Fibroblast of villous mesenchyme (primary cell): ENCODE measurements around the gene MAST4. TPM values are rescaled to one million over a fixed set of nuclear protein-coding genes. Genes with fewer than 3 reads are reported as not detected.

Source experiments
- DNase-seq: peaks from one replicate; pipeline ENCODE4 v3.0.0-alpha.2; 2010; ENCODE audit warnings: low read depth
- H3K4me3 ChIP-seq: 2 replicates; pipeline ENCODE4 v1.5.1; 2011; ENCODE audit warnings: low read depth, mild to moderate bottlenecking, low read length
- CTCF ChIP-seq: IDR thresholded peaks from 2 replicates; pipeline ENCODE4 v1.5.1; 2012; ENCODE audit warnings: low read depth, mild to moderate bottlenecking, low read length; ENCODE audit not compliant: insufficient read depth
- total RNA-seq: library from RNA; depleted of rRNA; stranded (reverse); fragments of >200 nt; gene quantifications from 2 replicates; pipeline ENCODE4 v1.2.3, GENCODE V29; 2012

Gene MAST4
- total RNA-seq, 1 donor = 8.2 TPM

- no peak for TF ChIP-seq CTCF
- DNase-seq = no peak
Measured at GRCh38 chr5:67004730-67005350, 408.6 kb downstream of the MAST4 start.

DNA sequence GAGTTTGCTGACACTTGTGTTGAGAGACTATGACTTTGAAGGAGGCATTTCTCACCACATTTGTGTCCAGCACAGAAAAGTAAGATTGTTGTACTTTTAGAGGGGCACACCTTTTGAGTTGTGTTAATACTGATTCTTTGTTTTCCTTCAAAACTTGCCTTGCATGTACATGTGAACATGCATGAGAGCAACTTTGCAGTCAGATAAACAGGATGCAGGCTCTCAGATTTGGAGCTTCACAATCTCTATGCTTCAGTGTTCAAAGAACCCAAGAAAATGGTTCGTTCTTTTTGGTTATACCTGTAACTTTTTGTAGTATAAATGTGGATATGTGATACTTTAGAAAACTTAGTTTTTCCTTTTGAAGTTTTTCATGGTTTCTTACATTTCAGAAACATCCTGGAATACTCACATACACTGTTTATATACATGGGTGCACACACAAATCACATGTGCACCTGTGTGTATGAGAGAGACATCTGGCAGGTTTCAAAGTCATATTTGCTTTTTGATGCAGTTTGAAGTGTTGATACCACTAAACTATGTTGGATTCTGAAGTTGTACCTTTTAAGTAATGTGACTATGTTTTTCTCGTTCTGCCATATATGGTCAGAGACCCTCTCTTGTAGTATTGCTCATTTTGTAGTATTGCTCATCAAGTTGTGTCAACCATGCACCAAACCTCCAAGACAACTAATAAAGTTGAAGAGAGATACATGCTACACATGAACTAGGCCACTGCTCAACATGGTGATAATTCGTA, 409.7 kb downstream of the MAST4 start:
- no peak for TF ChIP-seq CTCF
- H3K4me3 ChIP-seq = peak overlapping the region; percentile 66
- no peak for DNase-seq

More at GRCh38 chr5:67004730-67005350, 408.6 kb downstream of the MAST4 start:
- peak overlapping the region; percentile 66 for H3K4me3 ChIP-seq

- TF ChIP-seq CTCF = no peak
- DNase-seq = no peak
- H3K4me3 ChIP-seq = no peak overlapping the region
Measured at GRCh38 chr5:67006500-67006848, 410.3 kb downstream of the MAST4 start.

DNA sequence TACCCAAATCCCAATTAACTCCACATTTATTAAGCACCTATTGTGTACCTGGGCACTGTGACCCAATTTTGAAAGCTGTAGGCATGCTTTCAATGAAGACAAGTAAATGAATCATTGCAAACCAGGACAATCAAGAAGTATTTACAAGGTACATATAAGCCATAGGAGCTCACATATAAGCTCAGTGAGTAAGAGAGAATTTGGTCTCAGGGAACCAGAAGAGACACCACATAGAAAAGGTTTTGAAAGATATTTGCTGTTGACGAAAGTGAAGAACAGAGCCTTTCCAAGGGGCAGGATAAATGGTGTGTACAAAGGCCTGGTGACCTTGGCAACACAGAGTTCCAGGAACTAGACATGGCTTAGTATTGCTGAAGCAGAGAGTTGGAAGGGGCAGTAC, 412.8 kb downstream of the MAST4 start:
- DNase-seq = no peak
- TF ChIP-seq CTCF = no peak
- H3K4me3 ChIP-seq = no peak overlapping the region

GRCh38 chr5:67010684-67011409, 414.7 kb downstream of the MAST4 start:
- H3K4me3 ChIP-seq = no peak overlapping the region
- DNase-seq = no peak
- TF ChIP-seq CTCF = no peak

DNA sequence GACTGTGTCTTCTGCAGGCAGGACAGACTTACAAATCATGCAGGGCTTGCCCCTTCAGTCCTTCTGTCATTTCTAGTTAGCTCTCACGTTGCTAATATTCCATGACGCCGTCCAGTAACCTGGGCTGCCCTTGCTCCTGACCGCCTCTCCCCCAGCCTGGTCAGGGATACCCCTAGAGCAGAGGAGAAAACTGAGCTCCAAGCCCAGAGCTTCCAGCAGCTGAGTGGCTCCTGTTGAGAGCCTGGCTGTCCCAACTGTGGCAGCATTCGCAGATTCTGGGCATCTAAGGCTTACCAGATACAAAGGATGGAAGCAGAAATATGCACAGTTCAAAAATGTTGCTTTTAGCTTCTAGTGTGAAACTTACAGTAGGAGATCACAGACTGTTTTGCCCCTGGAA, 415.2 kb downstream of the MAST4 start:
- no peak for TF ChIP-seq CTCF
- no peak overlapping the region for H3K4me3 ChIP-seq
- DNase-seq = no peak
